Nephron progenitor cell (in vitro differentiated cells): ENCODE results near the gene LRIT3.

Source experiments
- DNase-seq: peaks from one replicate; pipeline ENCODE4 v3.0.0; 2021
- H3K27ac Mint-ChIP-seq: 2 replicates; pipeline ENCODE4 v1.8.0; 2021; ENCODE audit warnings: mild to moderate bottlenecking, moderate library complexity, mixed read lengths
- H3K27me3 Mint-ChIP-seq: 2 replicates; pipeline ENCODE4 v1.8.0; 2021; ENCODE audit warnings: mild to moderate bottlenecking, low read depth, mixed read lengths; ENCODE audit not compliant: poor library complexity
- H3K36me3 Mint-ChIP-seq: 2 replicates; pipeline ENCODE4 v1.8.0; 2021; ENCODE audit warnings: low read depth, mixed read lengths
- H3K4me1 Mint-ChIP-seq: 2 replicates; pipeline ENCODE4 v1.8.0; 2021; ENCODE audit warnings: mixed read lengths
- H3K4me3 Mint-ChIP-seq: 2 replicates; pipeline ENCODE4 v1.8.0; 2021; ENCODE audit warnings: mild to moderate bottlenecking, moderate library complexity, mixed read lengths
- H3K9me3 Mint-ChIP-seq: 2 replicates; pipeline ENCODE4 v1.8.0; 2021; ENCODE audit warnings: mild to moderate bottlenecking, moderate library complexity, mixed read lengths
- TF ChIP-seq, protein P1 (sequence below): fragments of 200-600 bp; sonication (generic); IDR thresholded peaks from 2 replicates; pipeline ENCODE4 v1.5.0; 2021; ENCODE audit warnings: antibody characterized with exemption

Gene LRIT3

DNA sequence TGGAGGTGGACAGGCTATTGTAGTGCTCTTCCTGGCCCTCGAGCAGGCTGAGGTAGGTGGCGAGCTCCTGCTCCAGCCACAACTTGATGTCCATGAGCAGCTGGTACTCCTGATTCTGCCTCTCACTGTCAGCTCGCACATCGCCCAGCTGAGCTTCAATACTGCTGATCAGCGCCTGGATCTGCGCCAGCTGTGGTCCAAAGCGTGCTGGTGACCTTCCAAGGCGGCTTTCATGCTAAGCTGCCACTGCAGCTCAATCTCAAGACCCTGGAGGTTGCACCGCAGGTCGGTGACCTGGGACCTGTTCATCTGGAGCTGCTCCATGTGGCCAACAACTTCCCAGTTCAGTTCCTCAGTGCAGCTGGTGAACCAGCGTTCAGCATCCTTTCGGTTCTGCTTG, 31.2 kb downstream of the LRIT3 start:
- H3K27ac Mint-ChIP-seq, result no peak overlapping the region
- H3K4me3 Mint-ChIP-seq, result no peak overlapping the region
- TF ChIP-seq, protein P1, sequence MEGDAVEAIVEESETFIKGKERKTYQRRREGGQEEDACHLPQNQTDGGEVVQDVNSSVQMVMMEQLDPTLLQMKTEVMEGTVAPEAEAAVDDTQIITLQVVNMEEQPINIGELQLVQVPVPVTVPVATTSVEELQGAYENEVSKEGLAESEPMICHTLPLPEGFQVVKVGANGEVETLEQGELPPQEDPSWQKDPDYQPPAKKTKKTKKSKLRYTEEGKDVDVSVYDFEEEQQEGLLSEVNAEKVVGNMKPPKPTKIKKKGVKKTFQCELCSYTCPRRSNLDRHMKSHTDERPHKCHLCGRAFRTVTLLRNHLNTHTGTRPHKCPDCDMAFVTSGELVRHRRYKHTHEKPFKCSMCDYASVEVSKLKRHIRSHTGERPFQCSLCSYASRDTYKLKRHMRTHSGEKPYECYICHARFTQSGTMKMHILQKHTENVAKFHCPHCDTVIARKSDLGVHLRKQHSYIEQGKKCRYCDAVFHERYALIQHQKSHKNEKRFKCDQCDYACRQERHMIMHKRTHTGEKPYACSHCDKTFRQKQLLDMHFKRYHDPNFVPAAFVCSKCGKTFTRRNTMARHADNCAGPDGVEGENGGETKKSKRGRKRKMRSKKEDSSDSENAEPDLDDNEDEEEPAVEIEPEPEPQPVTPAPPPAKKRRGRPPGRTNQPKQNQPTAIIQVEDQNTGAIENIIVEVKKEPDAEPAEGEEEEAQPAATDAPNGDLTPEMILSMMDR, result no peak
- peaks cover 3% of the 10 kb centered on the region for H3K27me3 Mint-ChIP-seq
- no peaks in the 10 kb centered on the region for H3K9me3 Mint-ChIP-seq
- H3K36me3 Mint-ChIP-seq, result no peaks in the 10 kb centered on the region
- no peak for DNase-seq
- no peaks in the 10 kb centered on the region for H3K4me1 Mint-ChIP-seq

DNA sequence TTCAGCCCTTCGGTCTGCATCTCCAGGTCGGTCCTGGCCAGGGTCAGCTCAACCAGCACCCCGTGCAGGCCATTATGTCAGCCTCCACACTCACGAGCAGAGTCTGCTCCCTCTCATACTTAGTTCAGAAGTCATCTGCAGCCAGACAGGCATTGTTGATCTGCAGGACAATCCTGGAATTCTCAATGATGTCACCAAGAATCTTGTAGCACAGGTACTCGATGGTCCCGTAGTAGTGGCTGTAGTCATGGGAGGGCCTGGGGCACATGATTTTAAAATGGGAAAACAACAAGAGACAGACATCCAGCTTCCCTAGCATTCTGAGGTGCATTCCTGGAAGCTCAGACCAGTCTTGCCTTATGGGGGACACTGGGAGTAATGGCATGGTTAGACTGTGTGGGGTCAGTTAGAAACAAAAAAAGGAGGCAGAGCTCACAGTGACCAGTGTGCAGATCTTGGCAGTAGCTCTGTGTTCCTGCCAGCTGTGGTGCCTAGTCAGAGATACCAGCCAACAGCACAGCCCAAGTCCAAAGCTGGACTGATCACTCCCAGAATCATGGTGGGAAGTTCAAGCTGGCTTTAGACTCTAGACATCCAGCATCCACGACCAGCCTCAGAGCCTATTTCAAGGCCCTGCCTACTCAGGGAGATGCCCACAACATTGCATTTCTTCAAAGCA, 31.9 kb downstream of the LRIT3 start:
- H3K27me3 Mint-ChIP-seq, result peaks cover 3% of the 10 kb centered on the region
- no peak overlapping the region for H3K27ac Mint-ChIP-seq
- no peaks in the 10 kb centered on the region for H3K4me1 Mint-ChIP-seq
- DNase-seq, result no peak
- no peak overlapping the region for H3K4me3 Mint-ChIP-seq
- TF ChIP-seq, protein P1, result no peak
- H3K9me3 Mint-ChIP-seq, result no peaks in the 10 kb centered on the region
- H3K36me3 Mint-ChIP-seq, result no peaks in the 10 kb centered on the region

DNA sequence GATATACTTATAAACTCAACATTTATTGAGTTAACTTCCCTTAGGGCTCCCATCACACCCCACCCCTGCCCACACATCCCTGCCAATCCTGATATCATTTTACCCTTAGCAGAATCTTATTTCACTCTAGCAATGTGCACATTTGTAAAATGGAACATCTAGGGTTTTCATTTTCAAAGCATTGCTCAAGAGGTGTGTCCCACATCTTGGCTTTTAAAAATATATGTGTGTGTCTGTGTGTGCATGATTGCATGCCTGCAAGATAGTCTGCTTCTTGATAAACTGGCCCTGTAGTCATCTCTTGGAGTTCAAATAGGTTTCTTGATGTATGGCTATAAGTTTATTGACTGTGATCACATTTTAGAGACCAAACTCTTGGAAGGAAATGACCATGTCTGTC, 38.4 kb downstream of the LRIT3 start:
- DNase-seq, result no peak
- H3K4me1 Mint-ChIP-seq, result no peaks in the 10 kb centered on the region
- no peaks in the 10 kb centered on the region for H3K36me3 Mint-ChIP-seq
- no peaks in the 10 kb centered on the region for H3K9me3 Mint-ChIP-seq
- peaks cover 3% of the 10 kb centered on the region for H3K27me3 Mint-ChIP-seq
- no peak overlapping the region for H3K27ac Mint-ChIP-seq
- TF ChIP-seq, protein P1, result no peak
- no peak overlapping the region for H3K4me3 Mint-ChIP-seq

DNA sequence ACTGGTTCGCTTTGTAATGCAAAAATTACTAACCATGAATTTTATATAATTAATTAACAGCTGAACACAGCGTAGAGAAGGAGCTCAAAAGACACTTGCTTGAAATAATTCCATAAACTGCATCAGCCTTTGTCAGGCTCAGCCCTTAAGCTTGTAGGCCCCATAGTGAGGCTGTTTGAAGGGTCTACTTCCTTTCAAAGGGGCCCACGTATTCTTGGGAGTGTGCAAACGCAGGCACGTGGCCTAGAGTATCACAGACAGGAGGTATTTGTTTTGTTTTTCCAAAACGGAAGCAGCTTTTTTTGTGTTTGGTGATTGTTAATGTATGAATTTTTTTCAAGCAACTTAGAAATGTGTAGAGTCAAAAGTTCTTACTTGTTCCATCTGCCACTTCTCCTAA, 39.2 kb downstream of the LRIT3 start:
- no peak overlapping the region for H3K4me3 Mint-ChIP-seq
- no peaks in the 10 kb centered on the region for H3K36me3 Mint-ChIP-seq
- DNase-seq, result no peak
- H3K27ac Mint-ChIP-seq, result no peak overlapping the region
- H3K4me1 Mint-ChIP-seq, result no peaks in the 10 kb centered on the region
- TF ChIP-seq, protein P1, result no peak
- H3K9me3 Mint-ChIP-seq, result no peaks in the 10 kb centered on the region
- H3K27me3 Mint-ChIP-seq, result peaks cover 3% of the 10 kb centered on the region

DNA sequence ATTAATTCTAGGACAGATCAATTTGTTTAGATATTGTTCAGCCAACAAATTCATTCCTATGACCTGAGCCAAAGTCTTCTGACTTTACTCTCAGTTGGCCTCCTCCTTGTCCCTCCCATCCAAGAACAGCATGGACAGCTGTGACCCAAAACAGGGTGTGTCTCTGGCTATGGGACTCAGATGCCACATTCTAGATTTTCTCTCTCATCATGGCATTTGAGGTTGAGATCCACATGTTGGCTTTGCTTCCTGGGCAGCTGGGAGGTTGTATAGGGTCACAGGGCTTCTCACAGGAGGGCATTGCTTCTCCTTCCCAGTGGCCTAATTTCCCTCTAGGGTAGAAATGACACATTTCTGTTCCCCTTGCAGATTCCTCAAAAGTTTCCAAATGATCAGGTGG, 42.2 kb downstream of the LRIT3 start:
- TF ChIP-seq, protein P1, result no peak
- Mint-ChIP-seq H3K36me3 (no peaks in the 10 kb centered on the region), H3K4me3 (no peak overlapping the region), H3K4me1 (no peaks in the 10 kb centered on the region), H3K27ac (no peak overlapping the region), H3K9me3 (no peaks in the 10 kb centered on the region), H3K27me3 (no peaks in the 10 kb centered on the region)
- DNase-seq, result no peak

DNA sequence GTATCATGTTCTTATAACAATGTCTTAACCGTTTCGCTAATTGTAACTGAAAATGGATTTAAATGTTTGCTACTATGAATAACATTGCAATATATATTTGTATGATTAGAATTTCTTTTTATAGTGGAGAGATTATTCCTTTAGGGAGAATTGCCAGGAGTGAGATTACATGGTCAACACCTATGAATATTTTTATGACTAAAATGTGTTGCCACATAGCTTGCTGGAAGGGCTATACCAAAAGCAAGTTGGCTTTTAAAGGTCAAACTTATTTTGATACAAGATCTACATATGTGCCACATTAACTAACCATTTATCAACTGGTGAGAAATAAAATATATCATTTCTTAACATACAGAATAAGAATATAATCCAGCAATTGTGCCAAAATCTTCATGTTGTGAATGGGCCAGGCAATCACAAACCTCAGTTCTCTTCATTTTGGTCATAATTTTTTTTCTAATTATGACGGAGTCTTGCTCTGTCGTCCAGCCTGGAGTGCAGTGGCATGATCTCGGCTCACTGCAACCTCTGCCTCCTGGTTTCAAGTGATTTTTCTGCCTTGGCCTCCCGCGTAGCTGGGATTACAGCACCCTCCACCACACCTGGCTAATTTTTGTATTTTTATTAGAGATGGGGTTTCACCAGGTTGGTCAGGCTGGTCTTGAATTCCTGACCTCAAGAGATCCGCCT, 54.8 kb downstream of the LRIT3 start:
- Mint-ChIP-seq H3K27ac (no peak overlapping the region), H3K27me3 (peaks cover 3% of the 10 kb centered on the region), H3K9me3 (peaks cover 40% of the 10 kb centered on the region), H3K4me1 (no peaks in the 10 kb centered on the region), H3K4me3 (no peak overlapping the region), H3K36me3 (no peaks in the 10 kb centered on the region)
- TF ChIP-seq, protein P1, result no peak
- no peak for DNase-seq
